ENCODE results near the gene ABCC10.
"Not testable (repeated sequence)": the region's sequence is repeated elsewhere in the genome, so short reads cannot be mapped to it uniquely, and the experiment has no call there.

Gene ABCC10

GRCh38 chr6:43427406-43428111, at the start of gene ABCC10:
ABCC10 (plus strand) TSS chr6:43427541; CDS start chr6:43427979, 438 bp downstream.
- peak within 1 kb of the TSS; percentile 99 for H3K4me3 ChIP-seq (ENCODE audit: low read length)
- peak; percentile 92 for DNase-seq (ENCODE audit: low read depth)
- peak; percentile 45 for TF ChIP-seq CTCF (conservative IDR thresholded peaks at IDR 0.05; ENCODE audit: low read length)

GRCh38 chr6:43377710-43378229, 49.6 kb upstream of the ABCC10 start:
- no peak for TF ChIP-seq CTCF (conservative IDR thresholded peaks at IDR 0.05; ENCODE audit: low read length)
- no peak overlapping the region for H3K4me3 ChIP-seq (ENCODE audit: low read length)
- DNase-seq (ENCODE audit: low read depth) = no peak

GRCh38 chr6:43378631-43379030, 48.7 kb upstream of the ABCC10 start:
- TF ChIP-seq CTCF (conservative IDR thresholded peaks at IDR 0.05; ENCODE audit: low read length) = no peak
- no peak overlapping the region for H3K4me3 ChIP-seq (ENCODE audit: low read length)

GRCh38 chr6:43380858-43381257, 46.5 kb upstream of the ABCC10 start:
- not testable (repeated sequence) for DNase-seq (ENCODE audit: low read depth); H3K4me3 ChIP-seq (ENCODE audit: low read length)

More at GRCh38 chr6:43378631-43379030, 48.7 kb upstream of the ABCC10 start:
- DNase-seq (ENCODE audit: low read depth) = no peak

GRCh38 chr6:43383021-43383667, 44.2 kb upstream of the ABCC10 start:
- peak; percentile 46 for DNase-seq (ENCODE audit: low read depth)
- no peak overlapping the region for H3K4me3 ChIP-seq (ENCODE audit: low read length)
- TF ChIP-seq CTCF (conservative IDR thresholded peaks at IDR 0.05; ENCODE audit: low read length) = no peak

- H3K4me3 ChIP-seq (ENCODE audit: low read length) = no peak overlapping the region
- DNase-seq (ENCODE audit: low read depth) = peak; percentile 17
- TF ChIP-seq CTCF (conservative IDR thresholded peaks at IDR 0.05; ENCODE audit: low read length) = peak; percentile 55
Observed at GRCh38 chr6:43386492-43386891, 40.8 kb upstream of the ABCC10 start.

GRCh38 chr6:43389730-43390295, 37.5 kb upstream of the ABCC10 start:
- H3K4me3 ChIP-seq (ENCODE audit: low read length) = no peak overlapping the region
- DNase-seq (ENCODE audit: low read depth) = no peak
- TF ChIP-seq CTCF (conservative IDR thresholded peaks at IDR 0.05; ENCODE audit: low read length) = no peak

GRCh38 chr6:43390753-43391439, 36.4 kb upstream of the ABCC10 start:
- DNase-seq (ENCODE audit: low read depth); H3K4me3 ChIP-seq (ENCODE audit: low read length): not testable (repeated sequence)

All from AG10803 (cell line).